ENCODE data around the gene ITGB5. TPM values are rescaled to one million over a fixed set of nuclear protein-coding genes. Genes with fewer than 3 reads are reported as not detected.

The ITGB5 gene
- total and polyA plus RNA-seq, 2 donors (not counting 3 experiments of a cell fraction or from before 2014, with no cell fraction given), result 144 to 170 TPM

DNA sequence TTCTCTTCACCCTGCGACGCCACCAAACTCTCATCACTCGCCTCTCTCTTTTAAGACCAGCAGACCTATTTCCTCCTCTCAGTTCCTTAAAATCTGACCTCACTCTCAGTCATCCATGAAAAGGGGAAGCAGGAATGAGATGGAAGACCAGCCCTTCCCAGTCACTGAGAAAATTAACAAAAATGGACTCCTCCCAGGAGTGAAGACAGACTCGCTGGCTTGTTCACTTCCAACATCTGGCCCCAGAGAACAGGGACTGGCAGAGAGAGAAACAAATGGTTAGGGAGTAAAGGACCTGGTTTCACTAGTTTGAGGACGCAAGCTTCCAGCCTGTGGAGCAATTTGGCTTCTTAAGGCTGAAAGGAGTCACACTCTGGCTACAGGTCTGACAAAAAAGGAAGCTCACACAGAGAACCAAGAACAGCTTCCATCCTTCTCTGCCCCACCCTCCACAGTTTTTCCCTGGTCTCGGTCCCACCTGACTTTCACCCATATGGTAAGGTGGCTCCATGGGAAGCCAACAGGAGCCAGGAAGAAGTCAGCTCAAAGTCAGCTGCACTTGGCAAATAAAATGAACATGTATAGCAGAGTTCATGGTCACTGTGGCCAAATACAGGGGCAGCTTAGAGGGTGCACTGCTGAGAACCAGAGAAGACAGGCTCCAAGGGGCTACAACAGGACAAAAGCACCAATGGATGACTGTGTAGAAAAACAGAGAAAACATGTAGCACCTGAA, 57.2 kb downstream of the ITGB5 start:
- no peak for DNase-seq (ENCODE audit: low read depth, low spot score)
- H3K9me3 ChIP-seq (replicated peaks; ENCODE audit: control insufficient read depth, insufficient read depth, low read length), result no peaks in the 10 kb centered on the region
- FAIRE-seq, result no peak
- dilution Hi-C loops (cut with MboI; ENCODE audit: extremely low pct_ligation_motif_present, low sequenced_read_pairs) (no loop called here), intact Hi-C loops (cut with micrococcal nuclease) (no loop called here)
- no peaks in the 10 kb centered on the region for H4K20me1 ChIP-seq (replicated peaks; ENCODE audit: control insufficient read depth, extremely low read depth, insufficient read depth, low read length)
- no peaks in the 10 kb centered on the region for H3K27me3 ChIP-seq (ENCODE audit: control insufficient read depth in 2 of 2, insufficient read depth in 2 of 2, low read length in 2 of 2)
- peaks cover 19% of the 10 kb centered on the region for H3K4me1 ChIP-seq (ENCODE audit: control insufficient read depth, extremely low read depth, insufficient read depth, low read length)
- no peak overlapping the region for H3K4me3 ChIP-seq (replicated peaks in 1 of 3; ENCODE audit: insufficient read depth in 1 of 3, low read depth in 1 of 3, low read length in 3 of 3)
- TF ChIP-seq GATA2 (IDR thresholded peaks at IDR 0.05; ENCODE audit: insufficient read depth, insufficient read length, low read depth, low read length), result no peak
- TF ChIP-seq JUN (IDR thresholded peaks at IDR 0.05; ENCODE audit: borderline replicate concordance, insufficient read depth, insufficient read length, low read depth), result no peak
- TF ChIP-seq FOS (IDR thresholded peaks at IDR 0.05; ENCODE audit: borderline replicate concordance, insufficient read depth, low read length), result no peak
- no peak for TF ChIP-seq POLR2A (IDR thresholded peaks at IDR 0.05; ENCODE audit: low read depth, low read length)
- no peak for TF ChIP-seq MAX (IDR thresholded peaks at IDR 0.05; ENCODE audit: insufficient read depth, insufficient read length)
- no peak for TF ChIP-seq EZH2 (IDR thresholded peaks at IDR 0.05; ENCODE audit: borderline replicate concordance, low read depth, low read length, severe bottlenecking)
- CTCF ChIA-PET, result interaction anchor here (0.9 to 1.4 kb wide), 3 partner anchors 15 to 69 kb away, joined by 3 to 4 read pairs (median 3); no protein-coding TSS in a partner anchor
- POLR2A ChIA-PET, result no interaction called here
- no peak overlapping the region for H3K4me2 ChIP-seq (ENCODE audit: insufficient read depth, low read length)
- no peaks in the 10 kb centered on the region for H3K79me2 ChIP-seq (ENCODE audit: control insufficient read depth, insufficient read depth, low read length)
- no peak overlapping the region for H2AFZ ChIP-seq (ENCODE audit: low read depth, low read length)
- no peak overlapping the region for H3K27ac ChIP-seq (ENCODE audit: insufficient read depth, low read depth, low read length)
- no peaks in the 10 kb centered on the region for H3K9me1 ChIP-seq (replicated peaks; ENCODE audit: control insufficient read depth, extremely low read depth, insufficient read depth, low read length)
- H3K9ac ChIP-seq (replicated peaks; ENCODE audit: extremely low read depth, insufficient read depth, low read length), result no peak overlapping the region
- BruUV-seq (replicated peaks), result no TSS peak
- H3K36me3 ChIP-seq (ENCODE audit: control insufficient read depth in 2 of 2, extremely low read depth in 1 of 2, insufficient read depth in 2 of 2, low read length in 2 of 2), result no peaks in the 10 kb centered on the region

Data from endothelial cell of umbilical vein (primary cell).